Panc1 (cell line): ENCODE data around the gene MYBPC3.

Experiments used
- POLR2AphosphoS5 ChIP-seq: IDR thresholded peaks from 2 replicates; pipeline ENCODE4 v1.6.1; 2012; ENCODE audit warnings: mild to moderate bottlenecking, low read depth, low read length, moderate library complexity
- TCF7L2 ChIP-seq: IDR thresholded peaks from 2 replicates; pipeline ENCODE4 v1.6.1; 2011; ENCODE audit warnings: mild to moderate bottlenecking, low read depth, low read length, inconsistent platforms
- TF ChIP-seq, protein P1 (sequence below): fragments of 450-650 bp; IDR thresholded peaks from 2 replicates; pipeline ENCODE4 v1.5.1; 2017; ENCODE audit warnings: mild to moderate bottlenecking

GRCh38 chr11:47324520-47324919 is 28.0 kb downstream of the MYBPC3 start:
- TF ChIP-seq, protein P1, sequence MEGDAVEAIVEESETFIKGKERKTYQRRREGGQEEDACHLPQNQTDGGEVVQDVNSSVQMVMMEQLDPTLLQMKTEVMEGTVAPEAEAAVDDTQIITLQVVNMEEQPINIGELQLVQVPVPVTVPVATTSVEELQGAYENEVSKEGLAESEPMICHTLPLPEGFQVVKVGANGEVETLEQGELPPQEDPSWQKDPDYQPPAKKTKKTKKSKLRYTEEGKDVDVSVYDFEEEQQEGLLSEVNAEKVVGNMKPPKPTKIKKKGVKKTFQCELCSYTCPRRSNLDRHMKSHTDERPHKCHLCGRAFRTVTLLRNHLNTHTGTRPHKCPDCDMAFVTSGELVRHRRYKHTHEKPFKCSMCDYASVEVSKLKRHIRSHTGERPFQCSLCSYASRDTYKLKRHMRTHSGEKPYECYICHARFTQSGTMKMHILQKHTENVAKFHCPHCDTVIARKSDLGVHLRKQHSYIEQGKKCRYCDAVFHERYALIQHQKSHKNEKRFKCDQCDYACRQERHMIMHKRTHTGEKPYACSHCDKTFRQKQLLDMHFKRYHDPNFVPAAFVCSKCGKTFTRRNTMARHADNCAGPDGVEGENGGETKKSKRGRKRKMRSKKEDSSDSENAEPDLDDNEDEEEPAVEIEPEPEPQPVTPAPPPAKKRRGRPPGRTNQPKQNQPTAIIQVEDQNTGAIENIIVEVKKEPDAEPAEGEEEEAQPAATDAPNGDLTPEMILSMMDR, result no peak
- TF ChIP-seq TCF7L2 (no peak), POLR2AphosphoS5 (no peak)
